Fibroblast of skin of right quadriceps (primary cell): ENCODE data around the gene TCEA2.

Source experiments
- DNase-seq: peaks from one replicate; pipeline ENCODE4 v3.0.0-alpha.2; 2013

The TCEA2 gene

GRCh38 chr20:64099880-64100565, 37.0 kb downstream of the TCEA2 start:
- no peak for DNase-seq

GRCh38 chr20:64100566-64100888, 37.5 kb downstream of the TCEA2 start:
- no peak for DNase-seq

GRCh38 chr20:64100946-64101688, 38.1 kb downstream of the TCEA2 start:
- no peak for DNase-seq

GRCh38 chr20:64101731-64102621, 39.0 kb downstream of the TCEA2 start:
- no peak for DNase-seq

GRCh38 chr20:64102647-64103354, 39.8 kb downstream of the TCEA2 start:
- no peak for DNase-seq

- no peak for DNase-seq
Observed at GRCh38 chr20:64103871-64104666, 41.1 kb downstream of the TCEA2 start.

- no peak for DNase-seq
Observed at GRCh38 chr20:64104667-64105451, 41.9 kb downstream of the TCEA2 start.

- no peak for DNase-seq
Observed at GRCh38 chr20:64105846-64106434, 42.9 kb downstream of the TCEA2 start.

GRCh38 chr20:64106435-64106961, 43.5 kb downstream of the TCEA2 start:
- DNase-seq: no peak

GRCh38 chr20:64106981-64107735, 44.2 kb downstream of the TCEA2 start, which contains the start of gene NPBWR2:
NPBWR2 (minus strand) TSS chr20:64107565; CDS start chr20:64106831, 734 bp downstream.
- DNase-seq: no peak

- no peak for DNase-seq
Observed at GRCh38 chr20:64107736-64108457, 44.9 kb downstream of the TCEA2 start.

GRCh38 chr20:64108731-64109681, 46.0 kb downstream of the TCEA2 start:
- DNase-seq: no peak

GRCh38 chr20:64109831-64110391, 46.9 kb downstream of the TCEA2 start:
- no peak for DNase-seq

- no peak for DNase-seq
Observed at GRCh38 chr20:64110411-64111068, 47.5 kb downstream of the TCEA2 start.

- no peak for DNase-seq
Observed at GRCh38 chr20:64111841-64112641, 49.0 kb downstream of the TCEA2 start.
